ENCODE results near the gene VPS51. TPM values are rescaled to one million over a fixed set of nuclear protein-coding genes. Genes with fewer than 3 reads are reported as not detected.

VPS51 gene
- 195 and 359 TPM in 2 replicates for total RNA-seq

GRCh38 chr11:65095974-65096806, at the start of gene VPS51:
Gene VPS51 (plus strand): TSS chr11:65096214. CDS start chr11:65096251, 37 bp downstream.

GRCh38 chr11:65058419-65059054, 37.5 kb upstream of the VPS51 start, which contains the start of gene NAALADL1:
Gene NAALADL1 (minus strand): TSS chr11:65058553. CDS start chr11:65058521, 32 bp downstream.

GRCh38 chr11:65083834-65084597, 12.0 kb upstream of the VPS51 start, which contains the start of the genes CDCA5 and ZFPL1:
Gene CDCA5 (minus strand): TSS chr11:65084040. CDS start chr11:65083978, 62 bp downstream.
Gene ZFPL1 (plus strand): TSS chr11:65084222. CDS start chr11:65084699, 477 bp downstream.

DNA sequence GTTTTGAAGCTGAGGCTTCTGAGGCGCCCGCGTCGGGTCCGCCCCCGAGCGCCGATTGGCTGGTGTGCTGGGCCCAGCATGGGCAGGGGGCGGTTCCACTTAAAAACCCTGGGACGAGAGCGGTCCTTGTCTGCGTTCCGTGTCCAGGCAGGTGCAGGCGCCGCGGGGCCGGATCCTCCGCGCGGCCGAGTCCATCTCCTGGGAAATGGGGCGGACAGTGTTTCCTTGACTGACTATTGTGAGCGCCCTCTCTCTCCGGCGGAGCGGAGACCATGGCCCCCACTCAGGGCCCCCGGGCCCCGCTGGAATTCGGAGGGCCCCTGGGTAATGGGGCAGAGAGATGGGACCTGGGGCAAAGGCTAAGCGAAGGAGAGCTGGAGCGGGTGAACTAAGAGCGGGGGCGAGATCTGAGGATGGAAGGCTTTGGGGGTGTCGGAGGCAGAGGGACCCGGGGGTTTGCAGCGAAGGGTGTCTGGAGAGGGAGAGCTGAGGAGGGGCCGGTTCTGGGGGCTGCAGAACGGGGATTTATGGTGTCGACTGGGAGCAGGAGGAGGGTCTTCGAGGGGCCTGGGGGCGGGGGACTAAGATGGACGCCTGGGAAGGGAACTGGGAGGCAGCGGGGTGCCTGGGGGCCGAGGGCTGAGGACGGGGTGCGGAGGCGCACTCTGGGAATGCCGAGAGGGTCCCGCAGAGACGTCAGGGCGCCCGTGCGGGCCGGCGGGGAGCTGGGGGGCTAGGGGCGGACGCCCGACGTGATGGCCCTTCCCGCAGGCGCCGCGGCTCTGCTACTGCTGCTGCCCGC, 15.9 kb downstream of the VPS51 start, which contains the start of gene TM7SF2:
TSS of gene TM7SF2 (plus strand) at position 129 of the 802 bp plus-strand sequence. CDS start at position 273, 144 bp downstream.

GRCh38 chr11:65117206-65118096, 21.4 kb downstream of the VPS51 start, which contains the start of gene ZNHIT2:
Gene ZNHIT2 (minus strand): TSS chr11:65117701. CDS start chr11:65117653, 48 bp downstream.

GRCh38 chr11:65121865-65122696, 26.1 kb downstream of the VPS51 start, which contains the start of the genes FAU and MRPL49:
Gene FAU (minus strand): TSS chr11:65122134. CDS start chr11:65121813, 321 bp downstream.
Gene MRPL49 (plus strand): TSS chr11:65122321. CDS start chr11:65122347, 26 bp downstream.

GRCh38 chr11:65134240-65134951, 38.4 kb downstream of the VPS51 start, which contains the start of gene SYVN1:
Gene SYVN1 (minus strand): TSS chr11:65134519. CDS start chr11:65133601, 918 bp downstream.

Other genes with a start within 250 kb of the VPS51 start
- 43.7 and 57.8 TPM in 2 replicates for gene EHD1, start 217.6 kb upstream of the VPS51 start, total RNA-seq
- 18.2 and 19.0 TPM in 2 replicates for gene ATG2A, start 179.0 kb upstream of the VPS51 start, total RNA-seq
- 14.8 and 16.2 TPM in 2 replicates for gene PPP2R5B, start 171.5 kb upstream of the VPS51 start, total RNA-seq
- gene GPHA2, start 160.3 kb upstream of the VPS51 start, total RNA-seq: not detected in 2 replicates
- not detected in 2 replicates for gene MAJIN, start 124.1 kb upstream of the VPS51 start, total RNA-seq
- gene BATF2, start 99.2 kb upstream of the VPS51 start, total RNA-seq: 0.09 TPM in 1 of 2 replicates, not detected in the other
- 118 and 132 TPM in 2 replicates for gene ARL2, start 82.1 kb upstream of the VPS51 start, total RNA-seq
- 10.2 and 14.2 TPM in 2 replicates for gene SNX15, start 68.8 kb upstream of the VPS51 start, total RNA-seq
- gene SAC3D1, start 55.0 kb upstream of the VPS51 start, total RNA-seq: 32.7 and 34.4 TPM in 2 replicates
- gene NAALADL1, start 37.7 kb upstream of the VPS51 start, total RNA-seq: 2.0 and 7.1 TPM in 2 replicates
- 13.9 and 14.8 TPM in 2 replicates for gene CDCA5, start 12.2 kb upstream of the VPS51 start, total RNA-seq
- gene ZFPL1, start 12.0 kb upstream of the VPS51 start, total RNA-seq: 30.1 and 48.6 TPM in 2 replicates
- 80.3 and 96.7 TPM in 2 replicates for gene TM7SF2, start 15.7 kb downstream of the VPS51 start, total RNA-seq
- 28.4 and 54.3 TPM in 2 replicates for gene ZNHIT2, start 21.5 kb downstream of the VPS51 start, total RNA-seq
- gene FAU, start 25.9 kb downstream of the VPS51 start, total RNA-seq: 609 and 906 TPM in 2 replicates
- 54.8 and 80.0 TPM in 2 replicates for gene MRPL49, start 26.1 kb downstream of the VPS51 start, total RNA-seq
- 12.7 and 18.1 TPM in 2 replicates for gene SYVN1, start 38.3 kb downstream of the VPS51 start, total RNA-seq
- gene SPDYC, start 74.0 kb downstream of the VPS51 start, total RNA-seq: not detected in 2 replicates
- 594 and 598 TPM in 2 replicates for gene CAPN1, start 85.7 kb downstream of the VPS51 start, total RNA-seq
- 15.4 and 51.9 TPM in 2 replicates for gene POLA2, start 165.7 kb downstream of the VPS51 start, total RNA-seq
- 6.1 and 9.5 TPM in 2 replicates for gene CDC42EP2, start 218.7 kb downstream of the VPS51 start, total RNA-seq
- 27.9 and 29.6 TPM in 2 replicates for gene DPF2, start 237.6 kb downstream of the VPS51 start, total RNA-seq